NCI-H460 (cell line): ENCODE measurements around the gene TBC1D16. TPM values are rescaled to one million over a fixed set of nuclear protein-coding genes. Genes with fewer than 3 reads are reported as not detected.
"Not testable (repeated sequence)": the region's sequence is repeated elsewhere in the genome, so short reads cannot be mapped to it uniquely, and the experiment has no call there.

Experiments used
- DNase-seq: peaks from one replicate; pipeline ENCODE4 v3.0.0-alpha.2; 2016; ENCODE audit warnings: low read depth; ENCODE audit errors: extremely low read depth
- total RNA-seq: library from RNA; depleted of rRNA; stranded (reverse); fragments of >200 nt; shearing (Covaris generic); gene quantifications from 2 replicates; pipeline ENCODE4 v1.2.3, GENCODE V29; 2014

Gene TBC1D16
- total RNA-seq, 1 experiment from 2014 or later, result 12.4 TPM

- DNase-seq, result no peak
Observed at GRCh38 chr17:80053102-80053501, 17.4 kb upstream of the TBC1D16 start.

GRCh38 chr17:80051681-80052080 is 16.0 kb upstream of the TBC1D16 start:
- DNase-seq, result no peak

GRCh38 chr17:80050706-80051105 is 15.0 kb upstream of the TBC1D16 start:
- no peak for DNase-seq

- DNase-seq, result no peak
Observed at GRCh38 chr17:80049986-80050385, 14.3 kb upstream of the TBC1D16 start.

- DNase-seq, result no peak
Observed at GRCh38 chr17:80047176-80047575, 11.5 kb upstream of the TBC1D16 start.

- DNase-seq, result not testable (repeated sequence)
Observed at GRCh38 chr17:80046709-80047108, 11.0 kb upstream of the TBC1D16 start.

GRCh38 chr17:80045703-80046102 is 10.0 kb upstream of the TBC1D16 start:
- DNase-seq, result no peak

- no peak for DNase-seq
Observed at GRCh38 chr17:80043963-80044362, 8.3 kb upstream of the TBC1D16 start.

GRCh38 chr17:80036715-80037477 is 1.2 kb upstream of the TBC1D16 start:
- no peak for DNase-seq

GRCh38 chr17:80035937-80036714 is 454 bp upstream of the TBC1D16 start, which contains the start of gene CCDC40:
Gene CCDC40, plus strand, starts transcription at chr17:80036642. Its CDS starts 21 bp downstream, at chr17:80036663.
- DNase-seq, result peak; percentile 72

GRCh38 chr17:80034791-80035686 is 633 bp downstream of the TBC1D16 start:
- no peak for DNase-seq

- no peak for DNase-seq
Observed at GRCh38 chr17:80033840-80034239, 1.8 kb downstream of the TBC1D16 start.

GRCh38 chr17:80032614-80033171 is 3.0 kb downstream of the TBC1D16 start:
- DNase-seq, result no peak

- DNase-seq, result no peak
Observed at GRCh38 chr17:80031691-80032430, 3.8 kb downstream of the TBC1D16 start.

- no peak for DNase-seq
Observed at GRCh38 chr17:80030730-80031410, 4.8 kb downstream of the TBC1D16 start.

GRCh38 chr17:80029258-80029974 is 6.3 kb downstream of the TBC1D16 start:
- DNase-seq, result no peak

- no peak for DNase-seq
Observed at GRCh38 chr17:80028030-80028429, 7.6 kb downstream of the TBC1D16 start.

GRCh38 chr17:80027043-80027435 is 8.6 kb downstream of the TBC1D16 start:
- DNase-seq, result no peak
